ENCODE results near the gene C16orf82.
"Not testable (repeated sequence)": the region's sequence is repeated elsewhere in the genome, so short reads cannot be mapped to it uniquely, and the experiment has no call there.

C16orf82 gene

DNA sequence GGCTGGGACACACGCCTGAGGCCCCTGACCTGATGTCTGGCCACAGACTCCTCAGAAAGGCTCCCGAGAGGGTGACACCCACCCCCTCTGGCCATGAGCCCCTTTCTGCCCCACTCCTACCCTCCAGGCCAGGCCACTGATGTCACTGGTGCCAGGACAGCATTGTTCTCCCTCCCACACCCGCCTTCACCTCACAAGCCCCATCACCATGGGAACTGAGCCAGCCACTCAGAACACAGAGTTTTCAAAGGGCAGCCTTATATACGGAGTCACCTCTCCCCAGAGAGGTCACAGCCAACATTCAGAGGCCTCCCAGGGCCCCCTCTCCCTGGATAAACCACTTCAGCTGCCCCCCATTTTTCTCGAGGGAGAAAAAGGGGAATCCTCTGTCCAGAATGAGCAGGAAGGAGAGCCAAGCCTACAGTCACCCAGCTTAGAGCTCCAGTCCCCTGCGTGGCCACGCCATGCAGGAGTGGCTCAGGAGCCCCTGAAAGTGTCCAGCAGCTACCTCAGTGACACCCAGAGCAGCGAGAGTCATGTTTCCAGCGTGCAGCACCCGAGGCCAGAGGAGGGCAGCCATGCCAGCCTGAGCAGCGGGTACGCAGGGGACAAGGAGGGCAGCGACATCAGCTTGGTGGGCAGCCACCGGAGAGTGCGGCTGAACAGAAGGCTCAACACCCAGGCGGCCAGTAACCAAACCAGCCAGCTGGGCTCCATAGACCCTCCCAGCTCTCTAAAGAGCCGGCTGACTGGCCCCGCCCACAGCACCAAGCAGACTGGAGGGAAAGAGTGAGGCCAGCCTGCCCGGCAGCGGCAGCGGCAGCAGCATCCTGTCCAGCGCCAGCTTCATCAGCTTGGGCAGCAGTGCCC lies at the start of gene C16orf82:
TSS of gene C16orf82 (plus strand) at position 260 of the 870 bp plus-strand sequence.
- DNase-seq (ENCODE audit: low spot score), result no peak

DNA sequence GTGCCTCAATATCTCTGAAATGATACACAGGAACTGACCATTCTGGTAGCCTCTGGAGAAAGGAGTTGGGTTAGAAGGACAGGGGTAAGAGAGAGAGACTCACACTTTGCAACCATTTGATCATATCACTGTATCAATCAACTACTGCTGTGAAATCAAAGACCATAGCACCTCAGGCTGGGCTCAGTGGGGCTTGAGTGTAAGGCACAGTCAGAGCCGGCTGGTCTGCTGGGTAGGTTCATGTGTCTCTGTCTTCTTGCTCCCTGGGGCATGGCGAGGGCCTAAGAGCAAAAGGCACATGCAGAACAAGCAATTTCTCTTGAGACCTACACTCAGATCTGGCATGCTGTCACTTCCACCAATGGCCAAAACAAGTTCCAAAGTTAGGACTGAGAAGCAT lies 46.7 kb upstream of the C16orf82 start:
- no peak for DNase-seq (ENCODE audit: low spot score)

DNA sequence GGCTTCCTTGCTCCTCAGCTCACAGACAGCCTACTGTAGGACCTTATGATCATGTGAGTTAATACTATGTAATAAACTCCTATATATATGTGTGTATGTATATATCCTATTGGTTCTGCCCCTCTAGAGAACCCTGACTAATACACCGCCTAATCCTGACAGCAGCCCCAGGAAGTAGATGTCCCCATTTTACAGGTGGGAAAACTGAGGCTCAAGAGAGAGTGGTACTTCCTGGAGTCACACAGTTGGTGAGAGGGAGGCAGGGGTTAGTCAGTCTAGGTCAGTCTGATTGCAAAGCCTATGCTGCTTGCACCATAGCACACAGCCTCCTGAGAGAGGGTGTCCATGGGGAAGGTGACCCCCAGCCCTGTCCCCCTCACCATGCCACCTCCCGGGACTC lies 42.7 kb upstream of the C16orf82 start:
- DNase-seq (ENCODE audit: low spot score), result no peak

DNA sequence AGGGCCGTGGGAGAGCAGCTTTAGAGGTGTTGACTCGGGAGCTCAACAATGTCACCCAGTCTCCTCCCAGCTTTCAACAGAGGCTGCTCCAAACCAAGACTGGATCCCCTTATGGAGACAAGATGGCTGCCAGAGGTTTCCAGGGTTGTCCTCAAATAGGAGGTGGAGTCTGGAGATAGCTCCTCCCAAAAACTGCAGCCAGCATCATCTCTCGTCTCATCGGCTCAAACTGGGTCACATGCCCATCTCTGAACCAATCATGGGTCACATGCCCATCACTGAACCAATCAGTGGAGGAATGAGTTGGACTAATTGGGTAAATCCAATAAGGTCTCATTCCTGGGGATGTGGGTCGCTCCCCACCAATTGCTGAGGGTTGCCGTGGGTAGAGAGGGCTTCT lies 41.1 kb upstream of the C16orf82 start:
- DNase-seq (ENCODE audit: low spot score), result no peak

DNA sequence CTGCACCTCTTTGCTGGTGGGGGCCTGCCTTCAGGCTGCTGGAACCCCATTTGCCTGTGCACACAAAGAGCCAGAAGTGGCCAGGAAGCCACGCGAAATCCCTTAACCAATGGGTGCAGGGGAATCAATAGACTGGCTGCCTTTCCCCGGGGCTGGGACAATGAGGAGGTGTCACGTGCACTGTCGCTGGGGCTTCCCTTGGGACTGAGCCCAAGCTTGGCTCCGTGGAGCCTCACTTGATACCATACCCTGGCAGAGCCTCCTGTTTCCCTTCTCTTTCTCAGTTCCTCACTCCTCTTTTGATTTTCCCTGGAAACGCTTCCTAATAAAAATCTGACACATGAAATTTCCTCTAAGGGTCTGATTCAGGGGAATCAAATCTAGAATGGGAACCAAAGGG lies 38.8 kb upstream of the C16orf82 start:
- DNase-seq (ENCODE audit: low spot score), result no peak

DNA sequence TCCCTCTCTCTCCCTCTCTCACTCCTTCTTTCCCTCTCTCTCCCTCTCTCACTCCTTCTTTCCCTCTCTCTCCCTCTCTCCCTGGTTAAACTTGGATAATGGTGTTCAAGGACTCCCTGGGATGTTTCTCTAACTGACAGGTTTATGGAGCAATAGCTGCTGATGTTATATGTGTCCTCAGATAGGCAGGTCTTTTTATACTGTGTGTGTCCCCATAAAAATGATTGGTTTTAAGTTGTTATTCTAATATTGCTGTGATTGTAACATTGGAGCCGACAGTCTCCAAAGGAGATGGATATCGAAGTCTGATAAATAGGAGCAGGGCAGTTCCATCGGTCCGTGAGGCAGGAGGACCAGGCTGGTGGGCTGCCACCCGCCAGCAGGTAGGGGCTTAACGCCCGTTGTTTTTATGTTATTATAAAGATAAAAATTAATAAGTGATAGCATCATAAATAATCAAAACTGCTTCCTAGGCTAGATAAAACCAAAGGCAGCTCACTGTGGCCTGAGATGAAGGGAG lies 38.1 kb upstream of the C16orf82 start:
- no peak for DNase-seq (ENCODE audit: low spot score)

DNA sequence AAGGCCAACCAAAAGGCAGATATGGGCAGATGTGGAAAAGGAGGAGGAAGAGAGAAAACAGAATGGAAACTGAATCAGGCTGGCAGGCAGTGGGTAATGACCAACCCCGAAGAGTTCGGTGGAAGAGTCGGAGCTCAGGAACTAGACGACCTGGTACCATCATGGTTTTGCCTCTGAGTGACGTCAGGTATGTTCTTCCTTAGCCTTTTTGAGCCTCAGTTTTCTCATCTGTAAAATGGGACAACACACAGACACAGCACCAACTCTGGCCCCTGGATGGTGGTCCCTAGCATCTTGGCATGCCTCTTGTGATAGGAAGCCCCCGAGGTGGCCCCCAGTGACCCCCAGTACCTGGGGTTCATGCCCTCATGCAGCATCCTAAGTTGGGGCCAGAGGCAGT lies 37.2 kb upstream of the C16orf82 start:
- DNase-seq (ENCODE audit: low spot score), result no peak

DNA sequence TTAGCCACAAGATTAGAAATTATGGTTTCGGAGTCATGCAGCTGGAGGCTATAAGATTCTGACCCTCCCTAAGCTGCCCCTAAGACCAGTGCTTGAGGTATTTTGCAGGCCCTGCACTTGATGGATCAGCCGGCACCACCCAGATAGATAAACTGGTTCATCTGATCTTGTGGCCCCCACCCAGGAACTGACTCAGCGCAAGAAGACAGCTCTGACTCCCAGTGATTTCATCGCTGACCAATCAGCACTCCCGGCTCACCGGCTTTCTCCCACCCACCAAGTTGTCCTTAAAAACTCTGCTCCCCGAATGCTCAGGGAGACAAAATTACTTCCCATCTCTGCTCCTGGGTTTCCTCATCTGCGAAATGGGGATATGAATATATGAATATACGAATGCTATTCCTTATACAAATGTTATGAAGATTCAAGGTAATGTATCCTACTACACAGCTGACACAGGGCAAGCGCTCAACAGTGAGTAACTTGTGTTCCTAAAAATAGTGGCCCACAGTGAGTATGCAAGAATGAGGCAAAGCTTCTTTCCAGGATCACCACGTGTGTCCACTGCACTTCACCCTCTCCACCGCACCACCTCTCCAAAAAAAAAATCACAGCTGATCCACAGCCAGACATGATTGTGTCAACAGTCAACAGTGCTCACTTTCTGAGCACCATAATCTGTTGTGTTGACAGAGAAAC lies 33.3 kb upstream of the C16orf82 start:
- no peak for DNase-seq (ENCODE audit: low spot score)

DNA sequence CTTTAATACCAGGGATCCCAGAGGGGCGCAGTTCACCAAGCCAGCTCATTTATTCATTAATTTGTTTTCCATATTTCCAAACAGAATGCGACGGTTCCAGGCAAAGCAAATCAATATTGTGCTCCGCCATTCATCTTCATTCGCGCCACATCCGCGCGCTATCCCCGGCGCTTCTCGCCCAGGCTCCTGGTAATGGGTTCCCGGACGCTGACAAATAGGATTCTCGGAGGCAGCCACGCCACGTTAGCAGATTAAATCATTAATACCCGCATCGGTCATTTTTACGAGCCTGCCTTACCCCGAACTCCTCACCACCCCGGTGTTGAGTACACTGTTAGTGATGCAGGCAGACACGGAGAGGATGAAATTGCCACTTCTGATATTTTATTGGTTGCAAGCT lies 26.0 kb upstream of the C16orf82 start:
- no peak for DNase-seq (ENCODE audit: low spot score)

DNA sequence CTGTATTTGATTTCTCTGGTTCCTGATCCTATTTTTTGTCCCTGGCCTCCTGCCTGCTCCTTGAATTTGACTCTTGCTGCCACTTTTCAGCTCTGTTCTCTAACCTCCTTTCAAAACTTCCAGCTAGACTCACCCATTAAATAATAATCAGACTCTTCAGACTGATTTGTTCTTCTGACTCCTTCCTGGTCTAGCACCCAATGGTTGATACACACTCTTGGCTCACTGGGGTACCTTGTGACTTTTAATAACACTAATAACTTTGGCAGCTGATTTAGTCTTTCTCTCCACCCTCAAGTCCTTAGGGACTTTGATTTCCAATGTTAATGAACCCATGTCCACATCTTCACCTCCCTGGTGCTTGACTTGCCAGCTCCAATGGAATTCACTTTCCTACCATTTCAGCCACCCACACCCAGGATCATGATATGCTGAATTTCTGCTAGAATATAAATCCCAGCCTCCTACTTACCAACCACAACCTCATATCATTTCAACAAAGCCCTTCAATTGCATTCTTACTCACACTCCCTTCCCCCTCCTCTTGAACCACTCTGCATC lies 19.7 kb upstream of the C16orf82 start:
- DNase-seq (ENCODE audit: low spot score), result no peak

DNA sequence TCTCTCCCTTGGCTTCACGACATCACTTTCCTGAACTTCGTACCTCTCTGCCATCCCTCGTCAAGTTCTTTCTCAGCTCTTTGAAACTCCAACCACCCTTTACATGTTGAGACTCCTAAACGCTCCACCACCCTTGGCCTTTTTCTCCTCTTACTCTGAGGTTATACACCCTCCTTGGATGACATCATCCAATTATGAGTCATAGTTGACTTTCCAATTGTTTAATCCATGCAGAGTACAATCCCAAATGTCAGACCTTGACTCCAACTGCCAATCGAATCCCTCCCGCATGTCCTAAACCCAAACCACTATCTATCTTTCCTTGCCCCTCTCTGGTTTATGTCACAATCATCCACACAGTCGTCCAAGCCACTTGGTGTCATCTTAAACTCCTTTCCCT lies 18.4 kb upstream of the C16orf82 start:
- DNase-seq (ENCODE audit: low spot score), result no peak

DNA sequence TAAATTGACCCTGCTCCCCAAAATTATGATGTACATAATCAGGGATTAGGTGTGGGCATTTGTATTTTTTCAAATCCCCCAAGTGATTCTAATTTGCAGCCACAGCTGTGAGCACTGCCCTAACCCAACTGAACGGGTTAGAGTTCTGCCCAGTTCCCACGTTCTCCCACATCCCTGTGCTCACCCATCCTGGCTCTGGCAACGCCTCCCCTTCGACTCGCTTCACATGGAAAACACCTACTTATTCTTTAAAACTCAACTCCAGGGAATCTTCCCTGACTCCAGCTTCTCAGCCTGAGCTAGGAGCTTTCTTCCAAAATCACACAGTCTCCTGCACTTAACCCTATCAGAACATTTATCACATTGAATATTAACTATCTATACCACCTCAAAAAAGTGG lies 17.6 kb upstream of the C16orf82 start:
- DNase-seq (ENCODE audit: low spot score), result no peak

DNA sequence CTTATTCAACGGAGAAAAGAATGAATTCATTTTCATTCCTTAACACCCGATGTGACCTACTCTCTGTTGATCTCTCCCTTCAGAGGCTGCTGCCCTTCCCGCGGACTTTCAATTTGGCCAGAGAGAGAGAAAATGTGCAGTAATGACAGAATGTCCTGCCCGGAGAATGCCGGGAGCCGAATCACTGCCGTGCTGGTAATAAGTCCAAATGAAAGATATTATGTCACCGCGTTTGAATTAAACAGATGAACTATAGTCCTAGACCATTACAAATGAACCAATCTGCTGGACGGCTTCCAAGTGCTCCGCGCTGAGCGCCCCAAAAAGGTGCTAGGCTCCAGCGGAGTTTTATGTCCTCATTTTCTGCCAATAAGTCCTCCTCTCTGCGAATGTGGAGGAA lies 14.7 kb upstream of the C16orf82 start:
- no peak for DNase-seq (ENCODE audit: low spot score)

DNA sequence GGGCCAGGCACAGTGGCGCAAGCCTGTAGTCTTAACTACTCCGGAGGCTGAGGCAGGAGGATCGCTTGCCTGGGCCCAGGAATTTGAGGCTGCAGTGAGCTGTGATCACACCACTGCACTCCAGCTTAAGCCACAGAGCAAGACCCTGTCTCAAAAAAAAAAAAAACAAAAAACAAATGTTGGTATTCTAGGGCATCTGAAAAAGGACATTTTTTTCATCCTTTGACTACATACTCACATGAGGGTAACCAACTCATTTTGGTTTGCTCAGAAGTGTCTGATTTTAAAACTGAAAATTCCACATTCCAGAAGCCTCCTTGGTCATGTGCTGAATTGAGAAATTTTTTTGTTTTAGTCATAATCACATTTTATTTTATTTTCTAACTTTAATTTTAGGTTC lies 12.7 kb upstream of the C16orf82 start:
- no peak for DNase-seq (ENCODE audit: low spot score)

DNA sequence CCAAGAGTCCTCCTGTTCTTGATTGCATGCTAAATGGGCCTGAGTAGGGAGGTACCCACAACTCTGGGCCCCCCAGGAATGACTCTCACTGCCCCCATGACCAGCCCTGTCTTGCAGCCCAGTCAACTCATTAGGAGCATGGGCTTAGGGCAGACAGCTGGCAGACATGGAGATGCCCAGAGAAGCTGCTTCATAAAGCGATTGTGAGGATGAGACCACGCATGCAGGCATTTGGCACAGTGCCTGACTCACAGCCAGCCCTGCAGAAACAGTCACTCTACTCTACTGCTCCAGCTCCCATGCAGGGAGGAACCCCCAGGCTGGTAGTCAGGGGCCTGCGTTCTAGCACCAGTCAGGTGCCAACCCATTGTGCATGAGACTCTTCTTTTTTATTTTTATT lies 8.4 kb upstream of the C16orf82 start:
- no peak for DNase-seq (ENCODE audit: low spot score)

DNA sequence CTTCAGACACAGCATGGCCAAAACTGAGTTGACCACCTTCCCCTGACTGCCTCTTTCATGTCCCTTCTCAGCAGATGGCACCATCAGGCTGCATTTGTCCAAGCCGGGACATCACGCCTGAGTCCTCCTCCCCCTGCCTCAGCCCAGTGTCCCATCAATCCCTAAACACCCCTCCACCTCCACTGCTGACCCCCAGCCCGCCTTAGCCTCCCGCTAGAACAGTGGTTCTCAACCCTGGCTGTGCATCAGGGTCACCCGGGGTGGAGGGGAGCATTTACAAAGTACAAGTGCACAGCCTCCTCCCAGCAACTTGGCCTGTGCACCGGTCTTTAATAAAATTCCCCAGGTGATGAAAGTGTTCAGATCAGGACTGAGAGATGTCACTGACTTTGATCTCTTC lies 4.0 kb downstream of the C16orf82 start:
- no peak for DNase-seq (ENCODE audit: low spot score)

DNA sequence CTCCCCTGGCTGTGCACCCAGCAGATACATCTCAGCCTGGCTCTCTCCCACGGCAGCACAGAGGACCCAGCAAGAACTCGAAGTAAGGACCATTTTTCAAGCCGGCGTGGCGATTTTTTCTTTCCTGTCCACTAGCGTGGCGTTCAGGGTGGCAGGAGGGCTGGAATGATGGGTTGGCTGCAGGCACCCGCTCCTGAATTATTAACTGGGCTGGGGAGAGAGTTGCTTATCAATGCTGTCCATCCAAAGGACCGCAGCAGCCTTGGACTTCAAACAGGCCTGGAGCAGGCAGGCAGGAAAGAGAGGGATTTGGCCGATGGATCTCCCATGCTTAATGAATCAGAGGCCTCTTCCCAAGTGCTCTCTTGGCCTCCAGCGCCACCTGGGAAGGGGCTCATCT lies 7.0 kb downstream of the C16orf82 start:
- no peak for DNase-seq (ENCODE audit: low spot score)

DNA sequence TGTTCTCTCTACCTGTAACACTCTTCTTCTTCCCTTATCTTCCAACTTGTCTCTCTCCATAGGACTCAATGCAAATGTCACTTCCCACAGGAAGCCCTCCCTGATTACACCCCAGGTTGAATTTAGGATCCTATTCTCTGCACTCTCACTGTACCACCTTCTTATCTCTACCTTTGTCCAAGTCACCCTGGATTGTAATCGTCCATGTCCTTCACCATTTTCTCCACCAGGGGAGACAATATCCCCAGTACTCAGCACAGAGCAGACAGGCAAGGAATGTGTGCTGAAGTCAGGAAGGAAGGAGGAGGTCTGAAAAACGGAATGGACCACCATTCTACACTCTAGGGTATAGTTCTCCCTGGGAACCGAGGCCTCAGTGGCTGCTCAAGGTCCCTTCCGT lies 14.2 kb downstream of the C16orf82 start:
- DNase-seq (ENCODE audit: low spot score), result no peak

DNA sequence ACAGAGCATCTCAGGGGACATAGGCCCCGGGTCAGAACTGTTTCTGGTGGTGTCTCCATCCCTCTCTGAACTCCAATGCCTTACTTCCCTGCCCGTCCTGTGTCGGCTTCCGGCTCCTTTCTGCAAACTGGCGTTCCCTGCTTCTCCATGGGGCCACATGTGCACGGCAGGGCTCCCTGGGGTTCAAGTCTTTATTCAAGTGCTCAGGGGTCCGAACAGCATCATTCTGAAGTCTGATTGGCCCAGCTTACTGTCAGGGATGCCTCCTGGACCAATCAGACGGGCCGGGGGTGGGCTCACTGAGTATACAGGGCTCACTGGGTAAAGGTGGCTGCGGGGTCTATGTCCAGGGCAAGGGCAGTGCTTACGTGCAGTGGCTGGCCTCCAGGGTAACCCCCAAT lies 17.1 kb downstream of the C16orf82 start:
- no peak for DNase-seq (ENCODE audit: low spot score)

DNA sequence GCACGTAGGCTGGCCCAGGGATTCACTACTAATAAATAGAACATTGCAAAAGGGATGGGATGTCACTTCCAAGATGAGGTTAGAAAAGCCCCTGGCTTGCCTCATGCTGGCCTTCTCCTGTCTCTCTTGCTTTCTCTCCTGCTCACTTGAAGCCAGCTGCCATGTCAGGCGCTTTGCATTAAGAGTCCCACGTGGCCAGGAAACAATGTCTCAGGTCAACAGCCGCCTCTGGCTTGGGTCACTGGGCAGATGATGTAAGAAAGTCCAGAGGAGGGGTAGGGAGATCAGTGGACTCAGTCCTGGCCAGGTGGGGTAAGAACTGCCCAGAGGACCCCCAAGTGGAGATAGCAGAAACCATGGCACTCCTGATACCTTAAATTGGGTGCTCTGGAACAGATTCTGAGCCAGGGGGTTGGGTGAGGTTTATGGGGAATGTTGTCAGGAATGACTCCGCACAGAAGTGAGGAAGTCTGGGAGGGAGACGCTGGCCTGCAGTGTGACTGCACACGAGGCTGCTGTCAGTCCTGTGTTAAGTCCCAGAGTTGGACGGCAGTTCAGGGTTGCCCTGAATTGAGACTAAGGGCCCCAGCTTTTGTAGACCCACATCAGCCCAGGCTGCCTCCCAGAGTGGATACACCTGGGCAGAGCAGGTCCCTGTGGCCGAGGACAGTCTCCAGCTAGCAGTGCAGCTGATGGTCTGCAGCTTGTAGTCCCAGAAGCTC lies 17.7 kb downstream of the C16orf82 start:
- DNase-seq (ENCODE audit: low spot score), result no peak

DNA sequence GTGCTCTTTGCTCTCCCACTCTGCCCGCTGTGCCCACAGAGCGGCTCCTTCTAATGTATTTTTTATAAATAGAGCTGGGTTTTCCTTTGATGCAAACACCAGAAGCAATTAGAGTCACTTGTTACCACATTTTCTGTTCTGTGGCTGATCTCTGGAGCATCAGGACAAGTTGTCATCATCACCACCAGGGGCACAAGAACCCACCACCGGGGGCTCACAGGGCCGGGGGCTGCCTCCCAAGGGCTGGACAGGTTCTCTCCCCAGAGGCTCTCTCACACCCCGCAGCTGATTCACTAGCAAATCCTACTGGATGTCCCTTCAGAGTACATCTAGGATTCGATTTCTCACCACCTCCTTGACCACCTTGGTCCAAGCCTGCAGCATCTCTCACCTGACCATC lies 18.5 kb downstream of the C16orf82 start:
- DNase-seq (ENCODE audit: low spot score), result no peak

DNA sequence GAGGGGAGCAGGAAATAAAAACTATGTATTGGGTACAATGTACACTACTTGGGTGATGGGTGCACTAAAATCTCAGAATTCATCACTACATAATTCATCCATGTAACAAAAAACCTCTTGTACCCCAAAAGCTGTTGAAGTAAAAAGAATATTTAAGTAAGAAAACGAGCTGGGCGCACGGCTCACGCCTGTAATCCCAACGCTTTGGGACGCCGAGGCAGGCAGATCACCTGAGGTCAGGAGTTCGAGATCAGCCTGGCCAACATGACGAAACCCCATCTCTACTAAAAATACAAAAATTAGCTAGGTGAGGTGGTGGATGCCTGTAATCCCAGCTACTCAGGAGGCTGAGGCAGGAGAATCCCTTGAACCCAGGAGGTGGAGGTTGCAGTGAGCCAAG lies 19.3 kb downstream of the C16orf82 start:
- DNase-seq (ENCODE audit: low spot score), result not testable (repeated sequence)
